AG09309 (cell line): ENCODE measurements around the gene ELF2.

Source experiments
- DNase-seq: peaks from one replicate; pipeline ENCODE4 v3.0.0-alpha.2; 2010; ENCODE audit warnings: low read depth
- H3K4me3 ChIP-seq: 2 replicates; pipeline ENCODE4 v1.5.1; 2011; ENCODE audit warnings: mild to moderate bottlenecking, low read depth, low read length, moderate library complexity; ENCODE audit not compliant: control insufficient read depth
- CTCF ChIP-seq: IDR thresholded peaks from 2 replicates; pipeline ENCODE4 v1.5.1; 2011; ENCODE audit warnings: mild to moderate bottlenecking, low read depth, low read length, inconsistent platforms; ENCODE audit not compliant: insufficient read depth, control insufficient read depth; ENCODE audit errors: missing control alignments

The ELF2 gene

GRCh38 chr4:139154538-139154937 is 22.5 kb downstream of the ELF2 start:
- no peak overlapping the region for H3K4me3 ChIP-seq
- TF ChIP-seq CTCF: no peak
- DNase-seq: no peak

GRCh38 chr4:139154134-139154421 is 22.9 kb downstream of the ELF2 start:
- no peak overlapping the region for H3K4me3 ChIP-seq
- TF ChIP-seq CTCF: no peak
- DNase-seq: no peak

GRCh38 chr4:139153411-139154133 is 23.4 kb downstream of the ELF2 start:
- no peak for TF ChIP-seq CTCF
- no peak overlapping the region for H3K4me3 ChIP-seq
- no peak for DNase-seq

- no peak overlapping the region for H3K4me3 ChIP-seq
- TF ChIP-seq CTCF: no peak
- DNase-seq: no peak
Observed at GRCh38 chr4:139152249-139152648, 24.8 kb downstream of the ELF2 start.

- no peak for TF ChIP-seq CTCF
- no peak overlapping the region for H3K4me3 ChIP-seq
- no peak for DNase-seq
Observed at GRCh38 chr4:139146926-139147629, 29.9 kb downstream of the ELF2 start.

- DNase-seq: no peak
- TF ChIP-seq CTCF: no peak
- H3K4me3 ChIP-seq: no peak overlapping the region
Observed at GRCh38 chr4:139145552-139145932, 31.5 kb downstream of the ELF2 start.

GRCh38 chr4:139144911-139145551 is 32.0 kb downstream of the ELF2 start:
- DNase-seq: no peak
- no peak for TF ChIP-seq CTCF
- no peak overlapping the region for H3K4me3 ChIP-seq
